GM19023 (cell line): ENCODE measurements around the gene ZNF627.
"Not testable (repeated sequence)": the region's sequence is repeated elsewhere in the genome, so short reads cannot be mapped to it uniquely, and the experiment has no call there.

ENCODE experiments used
- ATAC-seq: cut with Tn5 transposase; IDR thresholded peaks from one replicate; pipeline ENCODE4 v1.9.1; 2021; ENCODE audit warnings: mild to moderate bottlenecking, moderate library complexity; ENCODE audit not compliant: unreplicated experiment

ZNF627 gene

GRCh38 chr19:11620553-11620952 is 23.3 kb downstream of the ZNF627 start:
- no peak for ATAC-seq

- not testable (repeated sequence) for ATAC-seq
These were observed 25.1 kb downstream of the ZNF627 start for GRCh38 chr19:11622401-11622800.

GRCh38 chr19:11624069-11624463 is 26.8 kb downstream of the ZNF627 start:
- ATAC-seq: no peak

GRCh38 chr19:11626252-11626651 is 29.0 kb downstream of the ZNF627 start:
- no peak for ATAC-seq

GRCh38 chr19:11633223-11633622 is 35.9 kb downstream of the ZNF627 start:
- ATAC-seq: no peak

DNA sequence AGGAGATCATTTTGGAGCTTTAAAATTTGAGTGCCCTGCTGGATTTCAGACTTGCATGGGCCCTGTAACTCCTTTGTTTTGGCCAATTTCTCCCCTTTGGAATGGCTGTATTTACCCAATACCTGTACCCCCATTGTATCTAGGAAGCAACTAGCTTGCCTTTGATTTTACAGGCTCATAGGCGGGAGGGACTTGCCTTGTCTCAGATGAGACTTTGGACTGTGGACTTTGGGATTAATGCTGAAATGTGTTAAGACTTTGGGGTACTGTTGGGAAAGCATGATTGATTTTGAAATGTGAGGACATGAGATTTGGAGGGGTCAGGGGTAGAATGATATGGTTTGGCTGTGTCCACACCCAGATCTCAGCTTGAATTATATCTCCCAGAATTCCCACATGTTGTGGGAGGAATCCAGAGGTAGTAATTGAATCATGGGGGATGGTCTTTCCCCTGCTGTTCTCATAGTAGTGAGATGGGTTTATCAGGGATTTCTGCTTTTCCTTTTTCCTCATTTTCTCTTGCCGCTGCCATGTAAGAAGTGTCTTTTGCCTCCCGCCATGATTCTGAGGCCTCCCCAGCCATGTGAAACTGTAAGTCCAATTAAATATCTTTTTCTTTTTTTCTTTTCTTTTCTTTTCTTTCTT is 36.9 kb downstream of the ZNF627 start:
- ATAC-seq: not testable (repeated sequence)

DNA sequence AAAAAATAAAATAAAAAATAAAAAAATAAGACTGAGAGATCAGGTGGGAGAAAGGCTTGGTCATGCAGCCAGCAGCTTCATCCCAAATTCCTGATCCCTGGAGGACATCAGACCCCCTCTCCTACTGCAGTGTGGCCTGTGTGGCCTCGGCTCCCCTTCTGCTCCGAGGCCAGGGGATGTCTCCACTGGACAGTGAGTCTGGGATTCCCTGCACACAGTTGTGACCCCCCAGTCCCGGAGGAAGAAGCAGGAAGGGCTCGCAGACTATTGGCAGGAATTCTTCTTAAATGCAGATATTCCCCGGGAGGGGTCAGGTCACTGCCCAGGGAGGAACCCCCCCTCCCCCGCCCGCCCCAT is 41.9 kb downstream of the ZNF627 start:
- ATAC-seq: peak; percentile 20

GRCh38 chr19:11639602-11640471 is 42.6 kb downstream of the ZNF627 start:
- ATAC-seq: peak; percentile 96

DNA sequence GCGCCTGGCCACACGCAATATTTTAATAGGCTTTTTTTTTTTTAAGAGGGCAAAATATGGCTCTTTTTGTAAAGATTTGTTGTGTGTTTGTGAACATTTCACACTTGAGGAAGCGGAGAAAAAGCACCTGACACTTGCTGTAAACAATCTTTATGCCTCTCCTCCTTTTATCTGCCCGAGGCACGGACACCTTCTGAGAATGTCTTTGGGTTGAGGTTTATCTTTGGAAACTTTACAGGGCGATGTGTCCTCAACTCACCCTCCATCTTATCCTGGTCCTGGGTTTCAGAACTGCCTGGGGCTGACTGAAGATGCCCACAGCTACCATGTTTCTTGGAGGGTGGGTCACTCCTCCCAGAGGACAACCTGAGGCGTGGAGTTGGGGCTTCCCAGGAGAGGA is 44.0 kb downstream of the ZNF627 start:
- no peak for ATAC-seq

GRCh38 chr19:11642902-11643301 is 45.6 kb downstream of the ZNF627 start:
- no peak for ATAC-seq

DNA sequence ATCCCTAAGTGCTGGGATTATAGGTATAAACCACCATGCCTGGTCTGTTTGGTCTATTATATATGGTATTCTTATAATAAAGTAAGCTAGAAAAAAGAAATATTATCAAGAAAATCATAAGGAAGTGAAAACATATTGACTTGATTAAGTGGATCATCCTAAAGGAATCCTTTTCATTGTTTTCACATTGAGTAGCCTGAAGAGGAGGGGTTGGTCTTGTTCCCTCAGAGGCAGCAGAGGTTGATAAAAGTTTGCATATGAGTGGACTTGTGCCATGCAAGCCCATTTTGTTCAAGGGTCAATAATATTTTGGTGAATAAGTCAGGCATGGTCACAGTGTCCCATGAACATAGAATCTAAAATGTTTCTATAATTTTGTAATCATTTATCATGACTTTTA is 52.7 kb downstream of the ZNF627 start:
- ATAC-seq: no peak

DNA sequence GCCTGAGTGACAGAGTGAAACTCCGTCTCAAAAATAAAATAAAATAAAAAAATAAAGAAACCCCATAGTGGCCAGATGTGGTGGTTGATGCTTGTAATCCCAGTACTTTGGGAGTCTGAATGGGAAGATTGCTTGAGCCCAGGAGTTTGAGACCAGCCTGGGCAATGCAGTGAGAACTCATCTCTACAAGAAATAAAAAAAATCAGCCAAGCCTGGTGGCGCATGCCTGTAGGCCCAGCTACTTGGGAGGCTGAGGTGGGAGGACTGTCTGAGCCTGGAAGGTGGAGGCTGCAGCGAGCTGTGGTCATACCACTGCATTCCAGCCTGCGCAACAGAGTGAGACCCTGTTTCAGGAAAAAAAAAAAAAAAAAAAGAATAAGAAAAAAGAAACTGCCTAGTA is 53.8 kb downstream of the ZNF627 start:
- ATAC-seq: no peak

GRCh38 chr19:11652056-11652455 is 54.8 kb downstream of the ZNF627 start:
- ATAC-seq: no peak

DNA sequence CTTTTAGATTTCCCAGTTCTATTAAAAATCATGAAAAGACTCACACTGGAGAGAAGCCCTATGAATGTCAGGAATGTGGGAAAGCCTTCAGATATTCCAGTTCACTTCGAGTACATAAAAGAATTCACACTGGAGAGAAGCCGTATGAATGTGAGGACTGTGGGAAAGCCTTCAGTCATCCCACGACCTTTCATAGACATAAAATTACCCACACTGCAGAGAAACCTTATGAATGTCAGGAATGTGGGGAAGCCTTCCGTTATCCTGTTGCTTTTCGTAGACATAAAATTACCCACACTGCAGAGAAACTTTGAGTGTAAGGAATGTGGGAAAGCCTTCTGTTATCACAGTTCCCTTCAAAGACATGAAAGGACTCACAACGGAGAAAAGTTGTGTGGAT is 55.2 kb downstream of the ZNF627 start:
- no peak for ATAC-seq

DNA sequence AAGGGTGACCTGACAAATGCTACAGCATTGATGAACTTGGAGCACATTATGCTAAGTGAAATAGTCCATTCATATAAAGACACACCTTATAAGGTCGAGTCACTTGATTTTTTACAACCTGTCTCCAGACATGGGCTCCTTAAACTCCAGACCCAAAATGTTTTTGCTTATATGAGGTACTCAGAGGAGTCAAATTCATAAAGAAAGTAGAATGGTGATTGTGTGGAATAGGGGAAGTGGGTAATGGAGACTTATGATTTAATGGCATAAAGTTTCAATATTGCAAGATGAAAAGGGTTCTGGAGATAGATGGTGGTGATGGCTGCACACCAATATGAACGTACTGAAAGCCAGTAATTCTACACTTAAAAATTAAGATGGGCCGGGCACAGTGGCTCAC is 59.3 kb downstream of the ZNF627 start:
- ATAC-seq: no peak

DNA sequence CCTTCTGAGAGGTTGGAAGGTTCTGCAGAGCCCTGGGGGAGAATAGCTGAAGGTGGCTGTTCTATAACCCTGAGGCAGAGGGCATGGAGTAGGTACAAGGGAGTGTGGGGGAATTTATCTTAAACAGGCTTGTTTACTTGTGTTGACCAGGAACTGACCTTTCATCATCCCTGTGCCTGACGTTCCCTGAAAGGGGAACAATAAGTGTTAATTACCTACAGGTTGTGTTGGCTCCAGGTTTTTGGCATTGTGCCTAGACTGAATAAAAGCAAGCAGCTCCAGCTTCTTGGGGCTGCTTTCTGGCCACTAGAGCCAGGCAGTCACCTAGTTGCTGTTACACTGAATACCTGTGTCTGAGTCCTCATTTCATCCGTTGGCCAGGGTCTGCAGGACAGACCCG is 60.0 kb downstream of the ZNF627 start:
- ATAC-seq: no peak

GRCh38 chr19:11658970-11659369 is 61.7 kb downstream of the ZNF627 start:
- no peak for ATAC-seq

GRCh38 chr19:11659612-11660011 is 62.3 kb downstream of the ZNF627 start:
- ATAC-seq: no peak

- ATAC-seq: no peak
These were observed 65.0 kb downstream of the ZNF627 start for GRCh38 chr19:11662278-11662677.

DNA sequence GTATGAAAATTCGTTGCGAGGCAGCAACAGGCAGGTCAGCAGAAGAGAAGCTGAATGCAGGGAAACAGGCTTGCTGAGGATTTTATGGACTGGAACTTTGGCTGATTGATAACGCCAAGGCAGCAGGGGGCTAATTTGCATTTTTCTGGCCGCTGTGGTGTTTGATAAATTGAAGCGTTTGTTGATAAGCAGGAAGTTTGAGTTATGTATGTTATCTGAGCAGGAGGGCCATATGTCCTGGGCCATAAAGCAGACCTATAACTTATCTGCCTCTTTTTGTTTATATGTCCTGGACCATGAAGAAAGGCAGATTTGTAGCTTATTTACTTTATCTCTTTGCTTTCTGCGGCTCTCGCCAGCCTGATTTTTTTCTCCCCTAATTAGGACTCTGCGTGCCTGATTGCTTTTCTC is 65.9 kb downstream of the ZNF627 start:
- ATAC-seq: no peak
